Measurements from ENCODE around the gene SHISAL1.

SHISAL1 gene

GRCh38 chr22:44211946-44212930, 100.5 kb downstream of the SHISAL1 start:
- peak in 36 of 58 donors; percentile 11 to 85 (median 44) for DNase-seq

DNA sequence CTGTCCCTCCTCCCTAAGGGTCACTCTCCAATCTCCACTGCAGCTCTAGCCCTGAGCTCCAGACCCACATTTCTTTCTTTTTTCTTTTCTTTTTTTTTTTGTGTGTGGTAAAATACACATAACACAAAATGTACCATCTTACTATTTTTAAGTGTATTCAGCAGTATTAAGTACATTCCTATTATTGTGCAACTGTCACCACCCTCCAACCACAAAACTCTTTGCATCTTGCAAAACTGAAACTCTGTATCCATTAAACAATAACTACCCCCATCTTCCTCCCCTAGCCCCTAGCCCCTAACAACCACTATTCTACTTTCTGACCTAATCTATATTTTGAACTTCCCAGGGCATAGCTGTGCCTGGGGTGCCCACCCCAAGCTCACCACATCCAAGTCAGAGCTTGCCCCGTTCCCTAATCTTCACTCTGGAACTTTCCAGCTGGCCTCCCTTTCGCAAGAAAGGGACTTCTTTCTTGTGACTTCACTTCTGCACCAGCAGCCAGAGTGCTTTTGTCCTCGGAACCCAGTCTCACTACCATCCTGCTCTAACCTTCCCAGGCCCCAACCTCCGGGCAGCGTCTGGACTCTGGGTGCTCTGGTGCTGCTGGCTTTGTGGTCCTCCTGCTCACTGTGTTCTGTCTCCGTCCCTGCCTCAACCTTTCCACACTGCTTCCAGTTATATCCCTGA, 101.3 kb downstream of the SHISAL1 start:
- no peak for DNase-seq

- no peak for DNase-seq
These were observed 102.0 kb downstream of the SHISAL1 start for GRCh38 chr22:44210722-44211121.

- DNase-seq = no peak
These were observed 103.4 kb downstream of the SHISAL1 start for GRCh38 chr22:44209343-44209742.

GRCh38 chr22:44207981-44208317, 104.8 kb downstream of the SHISAL1 start:
- DNase-seq = no peak

DNA sequence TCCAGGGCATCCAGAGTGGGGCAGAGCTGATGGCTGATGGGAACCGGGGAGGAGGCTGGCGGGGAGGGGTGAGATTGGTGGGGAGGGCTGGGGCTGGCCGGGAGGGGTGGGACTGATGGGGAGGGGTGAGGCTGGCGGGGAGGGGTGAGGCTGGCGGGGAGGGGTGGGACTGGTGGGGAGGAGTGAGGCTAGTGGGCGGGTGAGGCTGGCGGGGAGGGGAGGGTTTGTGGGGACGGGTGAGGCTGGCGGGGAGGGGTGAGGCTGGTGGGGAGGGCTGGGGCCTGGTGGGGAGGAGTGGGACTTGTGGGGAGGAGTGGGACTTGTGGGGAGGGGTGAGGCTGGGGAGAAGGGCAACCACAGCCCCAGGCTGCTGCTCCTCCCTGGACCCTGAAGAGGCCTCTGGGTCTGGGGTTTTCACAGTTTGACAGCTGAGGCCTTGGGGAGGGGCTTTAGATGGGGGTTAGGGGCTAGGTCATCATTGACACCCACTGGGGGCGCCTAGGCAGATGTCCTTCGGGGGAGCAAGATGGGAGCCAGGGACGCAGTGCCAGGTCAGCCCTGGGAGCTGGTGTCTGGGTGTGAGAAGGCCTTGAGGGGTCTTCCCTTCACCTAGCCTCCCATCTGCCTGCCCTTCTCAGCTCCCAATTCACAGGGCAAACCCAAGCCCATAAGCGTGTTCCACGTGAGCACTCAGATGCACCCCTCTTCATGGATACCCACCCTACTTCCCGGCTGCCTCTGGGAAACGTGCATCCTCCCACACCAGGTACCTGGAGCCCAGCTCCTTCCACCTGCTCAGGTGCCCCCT, 105.4 kb downstream of the SHISAL1 start:
- no peak for DNase-seq

GRCh38 chr22:44206696-44207095, 106.1 kb downstream of the SHISAL1 start:
- no peak for DNase-seq

- DNase-seq = no peak
These were observed 106.5 kb downstream of the SHISAL1 start for GRCh38 chr22:44206330-44206645.

DNA sequence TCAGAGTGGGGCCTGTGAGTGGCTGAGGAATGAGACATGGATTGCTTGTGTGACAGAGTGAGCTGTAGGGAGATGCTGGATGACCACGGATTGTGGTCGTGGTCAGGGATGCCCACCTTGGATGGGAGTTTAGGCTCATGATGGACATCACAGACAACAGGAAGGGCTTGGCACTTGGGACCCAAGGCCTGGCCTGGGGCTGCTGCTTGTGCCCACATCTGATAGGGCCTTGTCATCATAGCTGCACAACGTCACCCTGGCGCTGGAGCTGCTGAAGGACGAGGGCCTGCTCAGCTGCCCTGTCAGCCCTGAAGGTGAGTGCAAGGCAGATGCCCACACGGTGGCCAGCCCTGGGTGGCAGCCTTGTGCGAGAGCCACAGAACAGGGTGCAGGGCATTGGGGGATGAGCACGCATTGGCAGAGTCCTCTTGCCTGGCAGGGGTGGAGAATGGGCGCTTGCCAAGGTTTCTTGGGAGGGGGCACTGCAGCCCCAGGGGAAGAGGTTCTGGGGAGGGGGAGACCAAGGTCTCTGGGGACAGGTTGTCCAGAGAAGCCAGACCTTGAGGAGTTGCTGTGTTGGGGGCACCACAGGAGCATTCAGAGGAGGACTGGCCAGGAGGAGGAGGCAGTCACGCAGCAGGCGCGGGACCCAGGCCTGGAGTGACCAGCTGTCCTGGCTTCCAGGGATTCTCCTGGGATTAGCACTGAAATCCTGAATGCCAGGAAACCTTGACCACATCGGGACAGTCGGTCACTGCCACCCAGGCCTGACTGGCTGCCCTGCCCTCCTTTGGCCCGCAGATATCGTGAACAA, 107.0 kb downstream of the SHISAL1 start:
- DNase-seq = no peak

- DNase-seq = no peak
These were observed 107.8 kb downstream of the SHISAL1 start for GRCh38 chr22:44204739-44205515.

DNA sequence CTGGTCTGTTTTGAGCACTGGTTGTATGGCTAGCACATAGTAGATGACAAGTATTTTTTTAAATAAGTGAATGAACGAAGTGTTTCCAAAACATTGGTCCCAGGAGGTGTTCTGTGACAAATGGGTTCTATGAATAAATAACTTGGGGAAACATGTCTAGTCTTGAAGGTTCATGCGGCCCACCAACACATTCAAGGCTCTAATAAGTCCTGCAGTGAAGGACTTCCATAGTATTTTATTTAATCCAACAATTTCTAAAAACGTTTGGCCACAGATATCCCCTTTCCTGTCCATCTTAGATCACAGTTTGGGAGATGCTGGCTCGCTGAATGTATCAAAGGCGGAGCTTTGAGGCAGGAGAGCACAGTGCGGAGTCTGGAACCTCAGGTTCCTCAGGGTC, 109.5 kb downstream of the SHISAL1 start:
- DNase-seq = no peak

DNA sequence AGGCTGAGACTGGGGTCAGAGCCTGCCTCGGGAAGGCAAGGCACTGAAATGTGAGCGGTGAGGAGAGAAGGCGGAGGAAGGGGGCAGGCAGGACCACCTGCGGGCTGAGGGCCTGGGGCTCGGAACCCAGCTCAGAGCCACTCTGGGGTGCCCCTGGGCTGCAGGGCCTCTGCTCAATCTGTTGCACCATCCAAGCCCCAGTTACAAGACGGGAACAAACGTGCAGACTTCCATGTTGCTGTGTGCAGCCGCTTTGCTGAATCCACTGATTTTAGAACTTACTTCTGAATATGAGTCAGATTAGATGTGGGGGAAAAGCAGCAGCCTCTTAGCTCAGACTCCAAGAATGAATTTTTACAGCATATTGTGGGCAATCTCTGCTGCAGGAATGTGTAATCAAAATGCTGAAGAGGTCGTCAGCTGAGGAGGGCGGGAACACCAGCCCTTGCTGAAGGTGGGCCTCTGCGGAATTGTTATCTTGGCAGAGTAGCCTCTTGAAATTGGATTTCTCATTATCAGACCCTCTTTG, 110.4 kb downstream of the SHISAL1 start:
- peak in 8 of 58 donors; percentile 9 to 65 (median 31) for DNase-seq

DNA sequence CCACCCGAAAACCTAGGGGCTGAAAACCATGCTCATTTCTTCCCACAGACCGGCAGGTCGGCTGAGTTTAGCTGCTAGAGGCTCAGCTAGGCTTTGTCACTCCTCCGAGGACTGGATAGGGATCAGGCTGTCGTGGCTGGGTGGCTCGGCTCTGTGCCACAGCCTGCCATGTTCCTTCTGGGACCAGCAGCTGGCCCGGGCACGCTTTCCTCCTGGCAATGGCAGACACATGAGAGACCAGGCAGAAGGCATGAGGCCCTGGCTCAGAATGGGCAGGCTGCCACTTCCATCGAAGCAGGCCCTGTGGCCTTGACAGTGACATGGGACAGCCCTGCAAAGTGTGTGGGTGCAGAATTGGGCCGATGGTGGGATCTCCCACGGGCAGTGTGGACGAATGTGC, 111.1 kb downstream of the SHISAL1 start:
- no peak for DNase-seq

GRCh38 chr22:44200855-44201550, 111.7 kb downstream of the SHISAL1 start:
- peak in 1 of 58 donors; percentile 18 for DNase-seq

GRCh38 chr22:44200451-44200850, 112.3 kb downstream of the SHISAL1 start:
- DNase-seq = no peak

GRCh38 chr22:44199866-44200265, 112.9 kb downstream of the SHISAL1 start:
- DNase-seq = no peak

- DNase-seq = no peak
These were observed 113.6 kb downstream of the SHISAL1 start for GRCh38 chr22:44199164-44199563.

DNA sequence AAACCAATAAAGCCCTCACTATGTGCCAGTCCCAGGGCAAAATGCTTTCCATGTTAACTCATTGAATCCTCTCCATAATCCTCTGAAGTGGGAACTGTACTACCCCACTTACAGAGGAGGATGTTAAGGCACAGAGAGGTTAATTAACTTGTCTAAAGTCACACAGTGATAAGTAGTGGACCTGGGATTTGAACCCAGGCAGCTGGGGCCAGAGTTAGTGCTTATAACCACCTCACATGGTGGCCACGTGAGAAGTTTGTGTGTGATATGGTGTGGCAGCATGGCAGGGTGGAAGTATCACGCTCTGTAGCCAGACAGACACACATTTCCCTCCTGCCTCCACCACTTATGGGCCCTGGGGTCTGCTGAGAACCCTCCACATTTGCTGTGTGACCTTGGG, 115.5 kb downstream of the SHISAL1 start:
- no peak for DNase-seq

DNA sequence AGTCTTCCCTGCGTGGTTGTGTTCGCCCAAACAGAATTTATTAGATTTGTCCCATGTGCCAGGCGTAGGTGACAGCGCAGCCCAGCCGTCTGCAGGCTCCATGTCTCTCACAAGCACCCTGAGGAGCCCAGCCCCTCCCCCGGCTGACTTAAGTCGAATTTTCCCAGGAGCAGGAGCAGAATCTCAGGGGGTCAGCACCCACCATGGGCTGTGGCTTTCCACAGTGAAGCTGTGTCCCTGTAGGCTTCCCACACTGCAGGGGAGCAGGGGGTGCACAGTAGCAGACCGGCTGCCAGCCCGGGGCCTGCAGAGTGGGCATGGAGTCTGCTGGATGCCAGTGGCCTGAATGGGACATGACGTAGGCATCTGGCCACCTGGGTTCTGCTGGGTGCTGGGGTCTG, 116.0 kb downstream of the SHISAL1 start:
- DNase-seq = no peak

Measured in anterior cingulate cortex (tissue), 58 donors.